Endothelial cell of hepatic sinusoid (primary cell): Measurements from ENCODE around the gene GGACT.
"Not testable (repeated sequence)": the region's sequence is repeated elsewhere in the genome, so short reads cannot be mapped to it uniquely, and the experiment has no call there.

Experiments used
- in situ Hi-C: cut with HindIII; loops from 2 replicates; pipeline ENCODE4 v1.10.0; 2017; ENCODE audit warnings: low sequenced_read_pairs

The GGACT gene

GRCh38 chr13:100532090-100532766, 56.4 kb downstream of the GGACT start:
- in situ Hi-C loops, result no loop called here

GRCh38 chr13:100530671-100531213, 57.8 kb downstream of the GGACT start:
- in situ Hi-C loops, result no loop called here

GRCh38 chr13:100529666-100530377, 58.8 kb downstream of the GGACT start:
- in situ Hi-C loops, result no loop called here

GRCh38 chr13:100528820-100529219, 59.8 kb downstream of the GGACT start:
- in situ Hi-C loops, result no loop called here

- in situ Hi-C loops, result no loop called here
Observed at GRCh38 chr13:100528353-100528752, 60.2 kb downstream of the GGACT start.

- in situ Hi-C loops, result no loop called here
Observed at GRCh38 chr13:100527644-100528043, 60.9 kb downstream of the GGACT start.

- in situ Hi-C loops, result no loop called here
Observed at GRCh38 chr13:100526318-100527000, 62.1 kb downstream of the GGACT start.

GRCh38 chr13:100525453-100526317, 62.9 kb downstream of the GGACT start:
- in situ Hi-C loops, result no loop called here

- in situ Hi-C loops, result not testable (repeated sequence)
Observed at GRCh38 chr13:100524688-100525087, 63.9 kb downstream of the GGACT start.

GRCh38 chr13:100523981-100524386, 64.6 kb downstream of the GGACT start:
- in situ Hi-C loops, result no loop called here

GRCh38 chr13:100523411-100523810, 65.2 kb downstream of the GGACT start:
- in situ Hi-C loops, result no loop called here

GRCh38 chr13:100522618-100523309, 65.8 kb downstream of the GGACT start:
- in situ Hi-C loops, result no loop called here

- in situ Hi-C loops, result no loop called here
Observed at GRCh38 chr13:100521851-100522617, 66.6 kb downstream of the GGACT start.

- in situ Hi-C loops, result no loop called here
Observed at GRCh38 chr13:100520936-100521850, 67.4 kb downstream of the GGACT start.

- in situ Hi-C loops, result no loop called here
Observed at GRCh38 chr13:100519626-100520025, 69.0 kb downstream of the GGACT start.

GRCh38 chr13:100518394-100519062, 70.1 kb downstream of the GGACT start:
- in situ Hi-C loops, result no loop called here

GRCh38 chr13:100517728-100518127, 70.9 kb downstream of the GGACT start:
- in situ Hi-C loops, result no loop called here

GRCh38 chr13:100517135-100517534, 71.5 kb downstream of the GGACT start:
- in situ Hi-C loops, result no loop called here
